ENCODE measurements around the gene KCNIP3. TPM values are rescaled to one million over a fixed set of nuclear protein-coding genes. Genes with fewer than 3 reads are reported as not detected.

The KCNIP3 gene
- total and polyA plus RNA-seq, 4 donors: 0.26 to 1.1 (median 0.62) TPM

- TF ChIP-seq REST (IDR thresholded peaks at IDR 0.05): no peak
Observed at GRCh38 chr2:95349568-95350322, 52.6 kb downstream of the KCNIP3 start (continued).

- H3K27ac ChIP-seq (ENCODE audit: low read depth in 1 of 2, low read length in 2 of 2): no peak overlapping the region
- H3K36me3 ChIP-seq (ENCODE audit: control insufficient read depth in 4 of 4, insufficient read depth in 3 of 4, low read depth in 1 of 4, low read length in 3 of 4): no peaks in the 10 kb centered on the region
- H3K4me1 ChIP-seq (ENCODE audit: control insufficient read depth in 4 of 4, insufficient read depth in 4 of 4, low read length in 3 of 4): peaks cover 3 to 11% (median 9%) of the 10 kb centered on the region in 4 donors
- no peaks in the 10 kb centered on the region for H3K9me3 ChIP-seq (ENCODE audit: control insufficient read depth in 4 of 4, low read length in 3 of 4)
- no peak for DNase-seq (ENCODE audit: low spot score)
- H3K4me3 ChIP-seq (ENCODE audit: low read depth in 1 of 3, low read length in 3 of 3): no peak overlapping the region
- no peak overlapping the region for H3K9ac ChIP-seq (ENCODE audit: low read depth in 1 of 2, low read length in 2 of 2)
- 88% methylated on average over 7 of the region's 7 CpGs for WGBS
- no peak for TF ChIP-seq FOXA2 (IDR thresholded peaks at IDR 0.05)
- no peak for TF ChIP-seq TAF1 (conservative IDR thresholded peaks at IDR 0.05)
- TF ChIP-seq HNF4A (conservative IDR thresholded peaks at IDR 0.05): no peak
- TF ChIP-seq MAX (IDR thresholded peaks at IDR 0.05): no peak
- no peak for TF ChIP-seq GABPA (IDR thresholded peaks at IDR 0.05 in 1 of 2, conservative IDR thresholded peaks at IDR 0.05 in 1 of 2)
- no peak for TF ChIP-seq YY1 (IDR thresholded peaks at IDR 0.05)
- TF ChIP-seq NR2F2 (IDR thresholded peaks at IDR 0.05): no peak
- TF ChIP-seq EGR1 (IDR thresholded peaks at IDR 0.05; ENCODE audit: low read depth in 2 of 2): no peak
- no peak for TF ChIP-seq JUND (IDR thresholded peaks at IDR 0.05)
- TF ChIP-seq ATF3 (IDR thresholded peaks at IDR 0.05): no peak
- TF ChIP-seq ZBTB33 (IDR thresholded peaks at IDR 0.05): no peak
- TF ChIP-seq RAD21 (IDR thresholded peaks at IDR 0.05): no peak
- TF ChIP-seq REST (IDR thresholded peaks at IDR 0.05): no peak
- TF ChIP-seq FOXA1 (IDR thresholded peaks at IDR 0.05): no peak
- no peaks in the 10 kb centered on the region for H3K27me3 ChIP-seq (ENCODE audit: control insufficient read depth in 4 of 4, insufficient read depth in 4 of 4, low read length in 3 of 4)
Observed at GRCh38 chr2:95350368-95350767, 53.2 kb downstream of the KCNIP3 start.

All from liver (tissue), 9 donors.